Measurements from ENCODE around the gene PRKAR2A. TPM values are rescaled to one million over a fixed set of nuclear protein-coding genes. Genes with fewer than 3 reads are reported as not detected.

PRKAR2A gene
- total and polyA plus RNA-seq, 2 donors (not counting 3 experiments of a cell fraction or from before 2014, with no cell fraction given), result 8.6 to 69.9 TPM

GRCh38 chr3:48756640-48757039, 91.0 kb downstream of the PRKAR2A start:
- Histone ChIP-seq H3K9ac (replicated peaks; ENCODE audit: extremely low read depth, insufficient read depth, low read length) (no peak overlapping the region), H3K27ac (ENCODE audit: insufficient read depth, low read depth, low read length) (no peak overlapping the region), H3K27me3 (ENCODE audit: control insufficient read depth in 2 of 2, insufficient read depth in 2 of 2, low read length in 2 of 2) (no peaks in the 10 kb centered on the region), H3K36me3 (ENCODE audit: control insufficient read depth in 2 of 2, extremely low read depth in 1 of 2, insufficient read depth in 2 of 2, low read length in 2 of 2) (peaks cover 0 to 4% of the 10 kb centered on the region in 2 experiments), H3K79me2 (ENCODE audit: control insufficient read depth, insufficient read depth, low read length) (no peaks in the 10 kb centered on the region), H3K4me2 (ENCODE audit: insufficient read depth, low read length) (no peak overlapping the region), H3K9me1 (replicated peaks; ENCODE audit: control insufficient read depth, extremely low read depth, insufficient read depth, low read length) (no peaks in the 10 kb centered on the region), H2AFZ (ENCODE audit: low read depth, low read length) (no peak overlapping the region), H3K9me3 (replicated peaks; ENCODE audit: control insufficient read depth, insufficient read depth, low read length) (no peaks in the 10 kb centered on the region), H4K20me1 (replicated peaks; ENCODE audit: control insufficient read depth, extremely low read depth, insufficient read depth, low read length) (no peaks in the 10 kb centered on the region), H3K4me3 (replicated peaks in 1 of 3; ENCODE audit: insufficient read depth in 1 of 3, low read depth in 1 of 3, low read length in 3 of 3) (no peak overlapping the region), H3K4me1 (ENCODE audit: control insufficient read depth, extremely low read depth, insufficient read depth, low read length) (no peaks in the 10 kb centered on the region)
- ChIA-PET POLR2A (interaction anchor here (0.7 kb wide), 1 partner anchor 48 kb away, joined by 3 read pairs; no protein-coding TSS in a partner anchor), CTCF (interaction anchor here (1.2 to 2.1 kb wide), 2 partner anchors 9 to 17 kb away, joined by 3 to 9 read pairs; no protein-coding TSS in a partner anchor)
- BruUV-seq (replicated peaks), result no TSS peak
- dilution Hi-C loops (cut with MboI; ENCODE audit: extremely low pct_ligation_motif_present, low sequenced_read_pairs), result no loop called here
- TF ChIP-seq POLR2A (IDR thresholded peaks at IDR 0.05; ENCODE audit: low read depth, low read length) (no peak), EZH2 (IDR thresholded peaks at IDR 0.05; ENCODE audit: borderline replicate concordance, low read depth, low read length, severe bottlenecking) (no peak), CTCF (IDR thresholded peaks at IDR 0.05; ENCODE audit: extremely low read depth in 1 of 2, insufficient read depth in 1 of 2, low read depth in 1 of 2, low read length in 2 of 2) (no peak), MYC (IDR thresholded peaks at IDR 0.05; ENCODE audit: low read depth, low read length) (no peak), FOS (IDR thresholded peaks at IDR 0.05; ENCODE audit: borderline replicate concordance, insufficient read depth, low read length) (no peak), POLR2AphosphoS5 (IDR thresholded peaks at IDR 0.05; ENCODE audit: insufficient read depth, low read depth, low read length) (no peak), JUN (IDR thresholded peaks at IDR 0.05; ENCODE audit: borderline replicate concordance, insufficient read depth, insufficient read length, low read depth) (no peak), MAX (IDR thresholded peaks at IDR 0.05; ENCODE audit: insufficient read depth, insufficient read length) (no peak), GATA2 (IDR thresholded peaks at IDR 0.05; ENCODE audit: insufficient read depth, insufficient read length, low read depth, low read length) (no peak)
- intact Hi-C loops (cut with micrococcal nuclease), result no loop called here
- no peak for DNase-seq (ENCODE audit: low read depth, low spot score)
- no peak for FAIRE-seq

Measured in endothelial cell of umbilical vein (primary cell).